Airway epithelial cell (primary cell): ENCODE results near the gene ATP4A. TPM values are rescaled to one million over a fixed set of nuclear protein-coding genes. Genes with fewer than 3 reads are reported as not detected.

ENCODE experiments used
- total RNA-seq: library from RNA; depleted of rRNA; stranded (reverse); fragments of >200 nt; gene quantifications from 2 replicates; pipeline ENCODE4 v1.2.3, GENCODE V29; 2015

ATP4A gene
- total RNA-seq, result not detected in 2 replicates

GRCh38 chr19:35563207-35563829 lies at the start of gene ATP4A:
Gene ATP4A, minus strand, starts transcription at chr19:35563658. Its CDS starts 29 bp downstream, at chr19:35563629.

GRCh38 chr19:35612559-35613321 lies 49.3 kb upstream of the ATP4A start, which contains the start of gene HAUS5:
Gene HAUS5, plus strand, starts transcription at chr19:35612735. Its CDS starts 60 bp downstream, at chr19:35612795.

GRCh38 chr19:35585848-35586247 lies 22.4 kb upstream of the ATP4A start, which contains the start of gene PMIS2:
Gene PMIS2, plus strand, starts transcription at chr19:35586173. Its CDS starts 87 bp downstream, at chr19:35586260.

GRCh38 chr19:35545001-35545854 lies 18.2 kb downstream of the ATP4A start, which contains the start of gene TMEM147:
Gene TMEM147, plus strand, starts transcription at chr19:35545626. Its CDS starts 114 bp downstream, at chr19:35545740.

GRCh38 chr19:35533201-35533821 lies 30.1 kb downstream of the ATP4A start, which contains the start of gene GAPDHS:
Gene GAPDHS, plus strand, starts transcription at chr19:35533456. Its CDS starts 72 bp downstream, at chr19:35533528.

GRCh38 chr19:35528218-35529038 lies 35.0 kb downstream of the ATP4A start, which contains the start of gene SBSN:
Gene SBSN, minus strand, starts transcription at chr19:35528311. Its CDS starts 30 bp downstream, at chr19:35528281.

GRCh38 chr19:35513628-35514281 lies 49.7 kb downstream of the ATP4A start, which contains the start of gene DMKN:
Gene DMKN, minus strand, starts transcription at chr19:35513649. Its CDS starts 174 bp downstream, at chr19:35513475.

Other genes starting within 250 kb of the ATP4A start
- not detected in 2 replicates for gene CD22, start 234.5 kb downstream of the ATP4A start, total RNA-seq
- gene FFAR1, start 215.8 kb downstream of the ATP4A start, total RNA-seq, result not detected in 2 replicates
- not detected in 2 replicates for gene FFAR3, start 205.2 kb downstream of the ATP4A start, total RNA-seq
- gene GPR42, start 192.6 kb downstream of the ATP4A start, total RNA-seq, result not detected in 2 replicates
- gene FFAR2, start 115.4 kb downstream of the ATP4A start, total RNA-seq, result not detected in 2 replicates
- gene KRTDAP, start 73.2 kb downstream of the ATP4A start, total RNA-seq, result 40.4 and 58.3 TPM in 2 replicates
- gene DMKN, start 50.0 kb downstream of the ATP4A start, total RNA-seq, result 490 and 661 TPM in 2 replicates
- 62.1 and 80.8 TPM in 2 replicates for gene SBSN, start 35.3 kb downstream of the ATP4A start, total RNA-seq
- gene GAPDHS, start 30.2 kb downstream of the ATP4A start, total RNA-seq, result not detected in 2 replicates
- 116 and 138 TPM in 2 replicates for gene TMEM147, start 18.0 kb downstream of the ATP4A start, total RNA-seq
- gene PMIS2, start 22.5 kb upstream of the ATP4A start, total RNA-seq, result not detected in 2 replicates
- 10.9 TPM in 2 replicates for gene HAUS5, start 49.1 kb upstream of the ATP4A start, total RNA-seq
- 103 and 118 TPM in 2 replicates for gene RBM42, start 65.4 kb upstream of the ATP4A start, total RNA-seq
- gene ETV2, start 78.1 kb upstream of the ATP4A start, total RNA-seq, result 0.35 and 0.51 TPM in 2 replicates
- 473 and 703 TPM in 2 replicates for gene COX6B1, start 84.7 kb upstream of the ATP4A start, total RNA-seq
- not detected in 2 replicates for gene UPK1A, start 102.9 kb upstream of the ATP4A start, total RNA-seq
- not detected in 2 replicates for gene ZBTB32, start 140.9 kb upstream of the ATP4A start, total RNA-seq
- gene KMT2B, start 154.3 kb upstream of the ATP4A start, total RNA-seq, result 16.7 and 19.3 TPM in 2 replicates
- 6.3 and 6.7 TPM in 2 replicates for gene IGFLR1, start 178.8 kb upstream of the ATP4A start, total RNA-seq
- gene U2AF1L4, start 181.8 kb upstream of the ATP4A start, total RNA-seq, result 7.9 and 9.1 TPM in 2 replicates
- gene PSENEN, start 182.0 kb upstream of the ATP4A start, total RNA-seq, result 45.9 and 62.3 TPM in 2 replicates
- 10.4 and 43.5 TPM in 2 replicates for gene LIN37, start 184.9 kb upstream of the ATP4A start, total RNA-seq
- gene HSPB6, start 193.4 kb upstream of the ATP4A start, total RNA-seq, result 0.35 TPM in 1 of 2 replicates, not detected in the other
- 6.5 and 19.5 TPM in 2 replicates for gene PROSER3, start 194.5 kb upstream of the ATP4A start, total RNA-seq
- gene ARHGAP33, start 211.9 kb upstream of the ATP4A start, total RNA-seq, result 5.6 and 7.5 TPM in 2 replicates
- not detected in 2 replicates for gene PRODH2, start 249.2 kb upstream of the ATP4A start, total RNA-seq